ENCODE data around the gene TMEM121B. TPM values are rescaled to one million over a fixed set of nuclear protein-coding genes. Genes with fewer than 3 reads are reported as not detected.
A peak's percentile ranks its signal among the peaks of the same experiment; 100 is the strongest.

Gene TMEM121B
- total RNA-seq, 1 experiment from 2014 or later: not detected

DNA sequence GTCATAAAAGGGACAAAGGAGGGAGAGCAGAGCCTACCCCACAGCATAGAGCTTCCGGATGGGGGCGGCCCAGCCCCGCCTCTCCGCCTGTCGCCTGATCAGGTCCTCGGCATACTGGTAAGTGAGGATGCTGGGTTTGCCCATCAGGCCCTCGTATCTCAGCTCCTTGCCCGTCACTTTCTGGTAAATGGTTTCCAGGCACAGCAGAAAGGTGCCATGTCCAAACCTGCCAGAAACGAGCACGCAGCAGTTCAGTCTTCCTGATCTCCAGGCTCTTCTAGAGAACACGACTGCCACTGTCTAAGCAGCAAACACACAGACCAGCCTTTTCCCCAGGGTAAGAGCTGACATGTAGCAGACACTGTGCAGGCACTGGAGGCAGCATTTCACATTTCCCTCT, 17.4 kb upstream of the TMEM121B start:
- no peak for DNase-seq (ENCODE audit: unreplicated experiment)
- H3K4me3 Mint-ChIP-seq (ENCODE audit: unreplicated experiment): no peak overlapping the region
- BruUV-seq (replicated peaks): no TSS peak
- H3K9me3 Mint-ChIP-seq (ENCODE audit: unreplicated experiment): no peaks in the 10 kb centered on the region
- TF ChIP-seq, protein P1, sequence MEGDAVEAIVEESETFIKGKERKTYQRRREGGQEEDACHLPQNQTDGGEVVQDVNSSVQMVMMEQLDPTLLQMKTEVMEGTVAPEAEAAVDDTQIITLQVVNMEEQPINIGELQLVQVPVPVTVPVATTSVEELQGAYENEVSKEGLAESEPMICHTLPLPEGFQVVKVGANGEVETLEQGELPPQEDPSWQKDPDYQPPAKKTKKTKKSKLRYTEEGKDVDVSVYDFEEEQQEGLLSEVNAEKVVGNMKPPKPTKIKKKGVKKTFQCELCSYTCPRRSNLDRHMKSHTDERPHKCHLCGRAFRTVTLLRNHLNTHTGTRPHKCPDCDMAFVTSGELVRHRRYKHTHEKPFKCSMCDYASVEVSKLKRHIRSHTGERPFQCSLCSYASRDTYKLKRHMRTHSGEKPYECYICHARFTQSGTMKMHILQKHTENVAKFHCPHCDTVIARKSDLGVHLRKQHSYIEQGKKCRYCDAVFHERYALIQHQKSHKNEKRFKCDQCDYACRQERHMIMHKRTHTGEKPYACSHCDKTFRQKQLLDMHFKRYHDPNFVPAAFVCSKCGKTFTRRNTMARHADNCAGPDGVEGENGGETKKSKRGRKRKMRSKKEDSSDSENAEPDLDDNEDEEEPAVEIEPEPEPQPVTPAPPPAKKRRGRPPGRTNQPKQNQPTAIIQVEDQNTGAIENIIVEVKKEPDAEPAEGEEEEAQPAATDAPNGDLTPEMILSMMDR (IDR thresholded peaks at IDR 0.05; ENCODE audit: unreplicated experiment): no peak
- no peaks in the 10 kb centered on the region for H3K27me3 Mint-ChIP-seq (ENCODE audit: insufficient read depth, unreplicated experiment)
- H3K27ac Mint-ChIP-seq (ENCODE audit: low read depth, unreplicated experiment): no peak overlapping the region
- H3K4me1 Mint-ChIP-seq (ENCODE audit: insufficient read depth, unreplicated experiment): no peaks in the 10 kb centered on the region
- ChIA-PET CTCF (interaction anchor here (0.6 to 1.6 kb wide), 2 partner anchors 19 to 33 kb away, joined by 3 to 4 read pairs; no protein-coding TSS in a partner anchor), POLR2A (interaction anchor here (0.6 kb wide), 1 partner anchor 32 kb away, joined by 3 read pairs; no protein-coding TSS in a partner anchor)
- H3K36me3 Mint-ChIP-seq (ENCODE audit: insufficient read depth, unreplicated experiment): peaks cover 53% of the 10 kb centered on the region
- intact Hi-C loops (cut with micrococcal nuclease): no loop called here

DNA sequence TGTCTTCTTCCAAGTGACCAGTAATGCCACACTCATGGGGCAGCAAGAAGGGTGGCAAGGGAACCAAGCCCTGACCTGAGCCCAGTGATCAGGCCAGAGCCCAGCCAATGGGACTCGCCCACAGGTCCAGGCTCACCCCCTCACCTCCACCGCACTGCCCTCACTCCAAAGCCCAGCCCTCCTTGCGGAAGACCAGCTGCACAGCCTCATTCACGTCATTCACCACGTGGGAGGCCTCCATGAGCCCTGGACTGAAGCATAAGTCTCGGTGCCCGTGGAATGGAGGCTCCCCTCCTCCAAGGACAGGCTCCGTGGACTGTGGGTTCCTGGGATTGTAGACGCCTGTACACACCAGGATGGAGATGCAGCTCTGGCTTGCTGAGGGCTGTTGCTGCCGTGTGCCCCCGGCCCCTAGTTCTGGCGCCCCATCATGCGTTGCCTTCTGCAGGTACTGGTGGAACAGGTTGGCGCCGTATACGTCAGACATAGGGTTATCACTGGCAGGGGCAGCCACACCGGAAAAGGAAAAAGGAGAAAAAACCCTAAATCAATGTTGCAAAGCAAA, 16.8 kb upstream of the TMEM121B start:
- POLR2A ChIA-PET: interaction anchor here (0.9 kb wide), 1 partner anchor 15 kb away, joined by 3 read pairs; no protein-coding TSS in a partner anchor
- TF ChIP-seq, protein P1 (IDR thresholded peaks at IDR 0.05; ENCODE audit: unreplicated experiment): no peak
- Mint-ChIP-seq H3K27ac (ENCODE audit: low read depth, unreplicated experiment) (no peak overlapping the region), H3K9me3 (ENCODE audit: unreplicated experiment) (no peaks in the 10 kb centered on the region), H3K36me3 (ENCODE audit: insufficient read depth, unreplicated experiment) (peaks cover 47% of the 10 kb centered on the region), H3K4me3 (ENCODE audit: unreplicated experiment) (no peak overlapping the region), H3K27me3 (ENCODE audit: insufficient read depth, unreplicated experiment) (no peaks in the 10 kb centered on the region), H3K4me1 (ENCODE audit: insufficient read depth, unreplicated experiment) (no peaks in the 10 kb centered on the region)
- CTCF ChIA-PET: no interaction called here
- DNase-seq (ENCODE audit: unreplicated experiment): no peak
- intact Hi-C loops (cut with micrococcal nuclease): no loop called here
- TSS peak; percentile 58 for BruUV-seq (replicated peaks)

DNA sequence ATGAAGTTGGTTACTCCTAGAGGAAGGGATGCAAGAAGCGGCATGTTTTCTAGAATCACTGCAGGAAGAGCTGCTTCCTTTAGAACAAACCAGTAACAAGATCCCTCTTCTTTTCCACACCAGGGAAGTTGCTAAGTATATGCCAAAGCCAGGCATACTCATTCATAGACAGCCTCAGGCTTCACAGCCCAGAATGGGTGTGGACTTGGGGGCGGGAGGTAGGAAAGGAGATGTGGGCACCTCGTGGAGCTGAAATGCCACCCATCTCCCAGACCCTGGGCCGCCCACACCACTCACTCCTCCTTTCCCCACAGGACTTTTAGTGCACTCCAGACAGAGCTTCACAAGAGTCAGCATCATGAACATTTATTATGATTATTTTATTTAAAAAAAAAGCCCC, 16.0 kb upstream of the TMEM121B start:
- Mint-ChIP-seq H3K4me1 (ENCODE audit: insufficient read depth, unreplicated experiment) (no peaks in the 10 kb centered on the region), H3K27ac (ENCODE audit: low read depth, unreplicated experiment) (no peak overlapping the region), H3K4me3 (ENCODE audit: unreplicated experiment) (no peak overlapping the region), H3K27me3 (ENCODE audit: insufficient read depth, unreplicated experiment) (no peaks in the 10 kb centered on the region), H3K36me3 (ENCODE audit: insufficient read depth, unreplicated experiment) (peaks cover 39% of the 10 kb centered on the region), H3K9me3 (ENCODE audit: unreplicated experiment) (no peaks in the 10 kb centered on the region)
- ChIA-PET POLR2A (interaction anchor here (0.6 to 0.9 kb wide), 2 partner anchors 15 to 44 kb away, joined by 3 read pairs; no protein-coding TSS in a partner anchor), CTCF (no interaction called here)
- intact Hi-C loops (cut with micrococcal nuclease): no loop called here
- DNase-seq (ENCODE audit: unreplicated experiment): no peak
- TF ChIP-seq, protein P1 (IDR thresholded peaks at IDR 0.05; ENCODE audit: unreplicated experiment): no peak
- BruUV-seq (replicated peaks): no TSS peak

DNA sequence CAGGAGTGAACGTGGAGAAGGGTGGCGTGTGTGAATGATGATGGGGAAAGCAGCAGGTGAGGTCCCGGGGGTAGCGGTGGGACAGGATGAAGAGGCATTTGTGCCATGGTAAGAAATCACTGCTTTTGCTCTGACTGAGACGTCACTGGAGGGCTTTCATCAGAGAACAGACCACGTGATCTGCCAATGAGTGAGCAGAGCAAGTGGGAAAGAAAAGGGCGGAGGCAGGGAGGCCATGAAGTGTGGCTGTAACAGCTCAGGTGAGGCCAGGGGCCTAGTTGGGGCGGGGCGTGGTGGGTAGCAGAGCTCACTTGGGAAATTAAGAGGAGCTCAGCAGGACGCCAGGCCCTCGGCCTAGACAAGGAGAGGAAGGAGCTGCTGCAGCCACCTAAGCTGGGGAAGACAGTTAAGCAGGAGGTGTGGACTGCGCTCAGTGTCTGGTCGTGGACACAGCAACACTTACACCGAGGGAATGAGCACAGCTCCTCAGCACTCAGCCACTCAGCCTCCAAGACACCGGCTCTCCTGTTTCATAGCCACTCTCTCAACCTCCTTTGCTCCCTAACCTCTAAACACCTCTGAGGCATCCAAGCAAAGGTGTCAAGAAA, 14.1 kb upstream of the TMEM121B start:
- intact Hi-C loops (cut with micrococcal nuclease): no loop called here
- no TSS peak for BruUV-seq (replicated peaks)

More for the DNA sequence above, 14.1 kb upstream of the TMEM121B start:
- DNase-seq (ENCODE audit: unreplicated experiment): no peak
- ChIA-PET POLR2A (interaction anchor here (0.7 to 0.9 kb wide), 2 partner anchors 10 to 77 kb away, joined by 3 read pairs; no protein-coding TSS in a partner anchor), CTCF (interaction anchor here (0.6 to 1.0 kb wide), 2 partner anchors 8 to 58 kb away, joined by 3 read pairs; no protein-coding TSS in a partner anchor)
- H3K4me1 Mint-ChIP-seq (ENCODE audit: insufficient read depth, unreplicated experiment): no peaks in the 10 kb centered on the region
- no peaks in the 10 kb centered on the region for H3K9me3 Mint-ChIP-seq (ENCODE audit: unreplicated experiment)
- peaks cover 30% of the 10 kb centered on the region for H3K36me3 Mint-ChIP-seq (ENCODE audit: insufficient read depth, unreplicated experiment)
- TF ChIP-seq, protein P1 (IDR thresholded peaks at IDR 0.05; ENCODE audit: unreplicated experiment): no peak
- H3K4me3 Mint-ChIP-seq (ENCODE audit: unreplicated experiment): no peak overlapping the region
- no peaks in the 10 kb centered on the region for H3K27me3 Mint-ChIP-seq (ENCODE audit: insufficient read depth, unreplicated experiment)
- no peak overlapping the region for H3K27ac Mint-ChIP-seq (ENCODE audit: low read depth, unreplicated experiment)

All from MCF 10A (cell line).